Measurements from ENCODE around the gene UBE3C.

The UBE3C gene

GRCh38 chr7:157150882-157151281 is 12.2 kb downstream of the UBE3C start:
- Histone ChIP-seq H3K4me3 (ENCODE audit: low read length) (no peak overlapping the region), H3K9me3 (ENCODE audit: insufficient read depth, low read length) (no peaks in the 10 kb centered on the region), H4K20me1 (ENCODE audit: insufficient read depth, low read length) (peaks cover 98% of the 10 kb centered on the region), H3K9ac (ENCODE audit: low read length) (no peak overlapping the region), H3K27me3 (ENCODE audit: low read depth, low read length) (no peaks in the 10 kb centered on the region), H2AFZ (ENCODE audit: low read depth, low read length) (no peak overlapping the region), H3K36me3 (replicated peaks; ENCODE audit: low read depth, low read length) (peaks cover 29% of the 10 kb centered on the region), H3K79me2 (ENCODE audit: low read length) (peaks cover 100% of the 10 kb centered on the region), H3K4me1 (ENCODE audit: low read length) (peaks cover 17% of the 10 kb centered on the region), H3K27ac (ENCODE audit: low read length) (no peak overlapping the region), H3K4me2 (ENCODE audit: low read length) (no peak overlapping the region)
- TF ChIP-seq CTCF (IDR thresholded peaks at IDR 0.05; ENCODE audit: low read depth, low read length): no peak
- no peak for TF ChIP-seq EZH2phosphoT487 (IDR thresholded peaks at IDR 0.05; ENCODE audit: low read depth)

- Histone ChIP-seq H4K20me1 (ENCODE audit: insufficient read depth, low read length) (peaks cover 97% of the 10 kb centered on the region), H2AFZ (ENCODE audit: low read depth, low read length) (no peak overlapping the region), H3K36me3 (replicated peaks; ENCODE audit: low read depth, low read length) (peaks cover 27% of the 10 kb centered on the region), H3K4me2 (ENCODE audit: low read length) (no peak overlapping the region), H3K79me2 (ENCODE audit: low read length) (peaks cover 100% of the 10 kb centered on the region), H3K9me3 (ENCODE audit: insufficient read depth, low read length) (no peaks in the 10 kb centered on the region), H3K27ac (ENCODE audit: low read length) (no peak overlapping the region), H3K9ac (ENCODE audit: low read length) (no peak overlapping the region), H3K4me3 (ENCODE audit: low read length) (no peak overlapping the region), H3K4me1 (ENCODE audit: low read length) (peaks cover 17% of the 10 kb centered on the region), H3K27me3 (ENCODE audit: low read depth, low read length) (no peaks in the 10 kb centered on the region)
- TF ChIP-seq CTCF (IDR thresholded peaks at IDR 0.05; ENCODE audit: low read depth, low read length): no peak
Observed at GRCh38 chr7:157151626-157152339, 13.1 kb downstream of the UBE3C start.

- Histone ChIP-seq H3K4me1 (ENCODE audit: low read length) (peaks cover 17% of the 10 kb centered on the region), H2AFZ (ENCODE audit: low read depth, low read length) (no peak overlapping the region), H3K9me3 (ENCODE audit: insufficient read depth, low read length) (no peaks in the 10 kb centered on the region), H3K27ac (ENCODE audit: low read length) (no peak overlapping the region), H3K4me2 (ENCODE audit: low read length) (no peak overlapping the region), H3K27me3 (ENCODE audit: low read depth, low read length) (no peaks in the 10 kb centered on the region), H3K79me2 (ENCODE audit: low read length) (peaks cover 100% of the 10 kb centered on the region), H3K9ac (ENCODE audit: low read length) (no peak overlapping the region), H4K20me1 (ENCODE audit: insufficient read depth, low read length) (peaks cover 97% of the 10 kb centered on the region), H3K4me3 (ENCODE audit: low read length) (no peak overlapping the region), H3K36me3 (replicated peaks; ENCODE audit: low read depth, low read length) (peaks cover 24% of the 10 kb centered on the region)
- no peak for TF ChIP-seq CTCF (IDR thresholded peaks at IDR 0.05; ENCODE audit: low read depth, low read length)
- no peak for TF ChIP-seq EZH2phosphoT487 (IDR thresholded peaks at IDR 0.05; ENCODE audit: low read depth)
Observed at GRCh38 chr7:157152391-157152937, 13.7 kb downstream of the UBE3C start.

GRCh38 chr7:157153260-157153659 is 14.5 kb downstream of the UBE3C start:
- no peaks in the 10 kb centered on the region for H3K9me3 ChIP-seq (ENCODE audit: insufficient read depth, low read length)
- H3K4me2 ChIP-seq (ENCODE audit: low read length): no peak overlapping the region
- no peak overlapping the region for H3K9ac ChIP-seq (ENCODE audit: low read length)
- H3K4me1 ChIP-seq (ENCODE audit: low read length): peaks cover 17% of the 10 kb centered on the region
- H3K36me3 ChIP-seq (replicated peaks; ENCODE audit: low read depth, low read length): peaks cover 21% of the 10 kb centered on the region
- peaks cover 94% of the 10 kb centered on the region for H4K20me1 ChIP-seq (ENCODE audit: insufficient read depth, low read length)
- TF ChIP-seq EZH2phosphoT487 (IDR thresholded peaks at IDR 0.05; ENCODE audit: low read depth) (no peak), CTCF (IDR thresholded peaks at IDR 0.05; ENCODE audit: low read depth, low read length) (no peak)
- H3K4me3 ChIP-seq (ENCODE audit: low read length): no peak overlapping the region
- no peaks in the 10 kb centered on the region for H3K27me3 ChIP-seq (ENCODE audit: low read depth, low read length)
- H3K79me2 ChIP-seq (ENCODE audit: low read length): peaks cover 100% of the 10 kb centered on the region
- H2AFZ ChIP-seq (ENCODE audit: low read depth, low read length): no peak overlapping the region
- H3K27ac ChIP-seq (ENCODE audit: low read length): no peak overlapping the region
